Right lobe of liver (tissue), 6 donors: ENCODE measurements around the gene MBTPS2. TPM values are rescaled to one million over a fixed set of nuclear protein-coding genes. Genes with fewer than 3 reads are reported as not detected.
"Not testable (repeated sequence)": the region's sequence is repeated elsewhere in the genome, so short reads cannot be mapped to it uniquely, and the experiment has no call there.

Experiments
- ATAC-seq, 4 donors: fragments of 200-7000 bp; cut with Tn5 transposase; one replicate each; pipeline ENCODE4 v1.9.1; 2020; ENCODE audit warnings: mild to moderate bottlenecking in 4 of 4, moderate library complexity in 4 of 4
- DNase-seq, 3 donors: peaks; one replicate each; pipeline ENCODE4 v3.0.0-alpha.2; 2020
- H3K27ac ChIP-seq, 3 donors: fragments of 200-600 bp; one replicate each; pipeline ENCODE4 v1.8.0; 2022
- H3K27me3 ChIP-seq, 2 donors: fragments of 200-600 bp; one replicate each; pipeline ENCODE4 v1.8.0; 2022
- H3K36me3 ChIP-seq, 4 donors: fragments of 200-600 bp; sonication (generic) in 1 of 4; one replicate each; pipeline versions ENCODE4 v1.5.1 to v1.8.0; 2017 to 2022; ENCODE audit warnings: control low read depth in 1 of 4
- H3K4me1 ChIP-seq, 4 donors: fragments of 200-600 bp; sonication (generic) in 1 of 4; one replicate each; pipeline versions ENCODE4 v1.5.1 to v1.8.0; 2017 to 2022; ENCODE audit warnings: control low read depth in 1 of 4
- H3K4me3 ChIP-seq, 3 donors: fragments of 200-600 bp; one replicate each; pipeline ENCODE4 v1.8.0; 2022
- H3K9me3 ChIP-seq, 4 donors: fragments of 200-600 bp; sonication (generic) in 1 of 4; one replicate each; pipeline versions ENCODE4 v1.5.1 to v1.8.0; 2017 to 2022; ENCODE audit warnings: control low read depth in 1 of 4
- POLR2A ChIP-seq: fragments of 450-650 bp; IDR thresholded peaks from one replicate; pipeline ENCODE4 v1.6.1; 2017; ENCODE audit warnings: antibody characterized with exemption, mild to moderate bottlenecking
- WGBS: methylation state at CpG from one replicate; pipeline ENCODE4 v1.1.6; 2018; ENCODE audit warnings: low coverage, low lambda C conversion rate; ENCODE audit not compliant: insufficient coverage; ENCODE audit errors: missing lambda C conversion rate; 5-methylcytosine and 5-hydroxymethylcytosine counted together
- intact Hi-C, 2 donors: fragments of 100-400 bp; cut with DNase I; formaldehyde crosslinking; loops; one replicate each; pipeline versions ENCODE4 v1.11.2 to v1.14.1; 2022
- total RNA-seq, 6 experiments: library from RNA; depleted of rRNA in 2 of 6; stranded (reverse); fragments of >200 nt in 2 of 6; fragmentation: NEBNext Ultra II Directional in 3 of 6; extraction: Animal tissue kit (Norgen Biotek cat#: 25700) in 3 of 6; gene quantifications; one replicate each; pipeline versions ENCODE4 v1.1.0 to v1.2.4, GENCODE V29; 2016 to 2023
- TF ChIP-seq, protein P1 (sequence below), 4 donors: fragments of 200-600 bp in 3 of 4; fragments of 450-650 bp in 1 of 4; IDR thresholded peaks; one replicate each; pipeline versions ENCODE4 v1.5.1 to v1.8.0; 2016 to 2022; ENCODE audit warnings: antibody characterized with exemption in 4 of 4, mild to moderate bottlenecking in 2 of 4
- donor health status: DM: no; HTN: yes; CAD: no.
- donor health status: DM: no; HTN: no; CAD: no.
- donor health status: DM: no; HTN: no; CAD: no.
- donor health status: DM: no; HTN: yes; CAD: no.
- donor health status: DM: no; HTN: yes; CAD: no.

Gene MBTPS2
- total RNA-seq, 6 experiments from 2014 or later = 10.0 to 13.6 (median 11.0) TPM

DNA sequence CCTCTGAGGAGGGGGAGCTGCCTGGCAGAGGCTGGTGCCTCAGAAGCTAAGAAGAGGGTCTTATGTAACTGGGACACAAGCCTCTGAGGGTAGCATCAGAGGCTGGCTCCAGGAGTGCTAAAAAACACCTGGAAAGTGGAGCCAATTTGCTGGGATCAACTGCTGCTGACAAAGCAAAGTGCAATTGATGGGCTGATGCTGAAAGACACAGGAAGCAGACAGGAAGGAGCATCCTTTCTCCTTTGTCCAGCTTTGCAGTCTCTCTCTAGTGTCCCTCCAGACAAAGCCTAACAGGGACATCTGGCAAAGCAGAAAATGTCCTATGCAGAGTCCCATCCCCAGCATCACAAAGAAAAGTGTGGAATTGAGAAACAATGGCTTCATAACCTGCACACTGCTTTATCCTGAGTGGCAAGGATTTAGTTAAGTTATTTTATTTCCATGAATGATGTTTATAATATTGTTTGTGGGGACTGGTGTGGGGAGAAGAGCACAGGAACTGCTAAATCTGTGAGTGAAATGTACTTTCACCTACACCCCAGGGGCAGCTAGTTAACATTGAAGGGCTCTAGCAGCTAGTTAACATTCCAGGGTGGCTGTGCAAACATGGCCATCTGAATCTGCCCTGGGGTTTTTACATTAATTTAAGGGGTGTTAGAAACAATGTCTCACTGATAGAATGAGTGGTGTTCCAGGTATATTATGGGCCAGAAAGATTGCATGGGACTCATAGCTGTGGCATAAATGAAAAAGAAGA, 25.6 kb upstream of the MBTPS2 start:
- DNase-seq = no peak
- intact Hi-C loops = no loop called here
- Histone ChIP-seq H3K4me1 (no peaks in the 10 kb centered on the region), H3K27ac (no peak overlapping the region), H3K36me3 (no peaks in the 10 kb centered on the region), H3K9me3 (no peaks in the 10 kb centered on the region), H3K4me3 (no peak overlapping the region), H3K27me3 (no peaks in the 10 kb centered on the region)
- no peak for ATAC-seq
- no peak for TF ChIP-seq POLR2A
- TF ChIP-seq, protein P1, sequence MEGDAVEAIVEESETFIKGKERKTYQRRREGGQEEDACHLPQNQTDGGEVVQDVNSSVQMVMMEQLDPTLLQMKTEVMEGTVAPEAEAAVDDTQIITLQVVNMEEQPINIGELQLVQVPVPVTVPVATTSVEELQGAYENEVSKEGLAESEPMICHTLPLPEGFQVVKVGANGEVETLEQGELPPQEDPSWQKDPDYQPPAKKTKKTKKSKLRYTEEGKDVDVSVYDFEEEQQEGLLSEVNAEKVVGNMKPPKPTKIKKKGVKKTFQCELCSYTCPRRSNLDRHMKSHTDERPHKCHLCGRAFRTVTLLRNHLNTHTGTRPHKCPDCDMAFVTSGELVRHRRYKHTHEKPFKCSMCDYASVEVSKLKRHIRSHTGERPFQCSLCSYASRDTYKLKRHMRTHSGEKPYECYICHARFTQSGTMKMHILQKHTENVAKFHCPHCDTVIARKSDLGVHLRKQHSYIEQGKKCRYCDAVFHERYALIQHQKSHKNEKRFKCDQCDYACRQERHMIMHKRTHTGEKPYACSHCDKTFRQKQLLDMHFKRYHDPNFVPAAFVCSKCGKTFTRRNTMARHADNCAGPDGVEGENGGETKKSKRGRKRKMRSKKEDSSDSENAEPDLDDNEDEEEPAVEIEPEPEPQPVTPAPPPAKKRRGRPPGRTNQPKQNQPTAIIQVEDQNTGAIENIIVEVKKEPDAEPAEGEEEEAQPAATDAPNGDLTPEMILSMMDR (IDR thresholded peaks at IDR 0.05) = no peak

DNA sequence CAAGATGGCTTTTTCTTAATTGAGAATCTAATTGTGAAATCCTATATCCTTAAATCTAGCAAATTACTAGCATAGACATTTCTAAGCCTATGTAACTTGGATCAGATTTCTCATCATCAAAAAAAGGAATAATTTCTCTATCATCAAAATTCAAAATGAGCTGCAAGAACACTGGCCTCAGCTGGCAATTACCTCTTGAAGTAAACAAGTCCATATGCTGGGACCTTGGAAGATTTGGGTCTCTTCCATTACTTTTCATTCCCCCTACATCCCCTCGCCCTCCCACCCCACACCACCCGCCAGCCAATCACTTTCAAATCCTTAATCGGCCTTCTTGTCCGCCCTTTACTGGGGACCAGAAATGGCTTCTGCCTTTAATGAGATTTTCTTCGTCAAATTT, 23.3 kb upstream of the MBTPS2 start:
- Histone ChIP-seq H3K36me3 (no peaks in the 10 kb centered on the region), H3K27ac (no peak overlapping the region), H3K27me3 (no peaks in the 10 kb centered on the region), H3K4me1 (no peaks in the 10 kb centered on the region), H3K4me3 (no peak overlapping the region), H3K9me3 (no peaks in the 10 kb centered on the region)
- intact Hi-C loops = no loop called here
- DNase-seq (no peak), ATAC-seq (no peak)
- WGBS = 50% methylated on average over 5 of the region's 5 CpGs
- TF ChIP-seq POLR2A = no peak
- TF ChIP-seq, protein P1 (IDR thresholded peaks at IDR 0.05) = no peak

DNA sequence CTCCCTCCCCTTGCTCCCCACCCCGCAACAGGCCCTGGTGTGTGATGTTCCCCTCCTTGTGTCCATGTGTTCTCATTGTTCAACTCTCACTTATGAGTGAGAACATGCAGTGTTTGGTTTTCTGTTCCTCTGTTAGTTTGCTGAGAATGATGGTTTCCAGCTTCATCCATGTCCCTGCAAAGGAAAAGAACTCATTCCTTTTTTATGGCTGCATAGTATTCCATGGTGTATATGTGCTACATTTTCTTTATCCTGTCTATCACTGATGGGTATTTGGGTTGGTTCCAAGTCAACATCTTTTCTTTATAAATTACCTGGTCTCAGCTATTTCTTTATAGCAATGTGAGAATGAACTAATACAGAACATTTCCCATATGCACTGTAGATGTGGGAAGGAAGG, 19.2 kb upstream of the MBTPS2 start:
- H3K4me1 ChIP-seq, H3K27me3 ChIP-seq, H3K36me3 ChIP-seq, H3K27ac ChIP-seq, H3K4me3 ChIP-seq, intact Hi-C loops, ATAC-seq, DNase-seq, H3K9me3 ChIP-seq: not testable (repeated sequence)
- WGBS = 86% methylated on average over 1 of the region's 1 CpG

DNA sequence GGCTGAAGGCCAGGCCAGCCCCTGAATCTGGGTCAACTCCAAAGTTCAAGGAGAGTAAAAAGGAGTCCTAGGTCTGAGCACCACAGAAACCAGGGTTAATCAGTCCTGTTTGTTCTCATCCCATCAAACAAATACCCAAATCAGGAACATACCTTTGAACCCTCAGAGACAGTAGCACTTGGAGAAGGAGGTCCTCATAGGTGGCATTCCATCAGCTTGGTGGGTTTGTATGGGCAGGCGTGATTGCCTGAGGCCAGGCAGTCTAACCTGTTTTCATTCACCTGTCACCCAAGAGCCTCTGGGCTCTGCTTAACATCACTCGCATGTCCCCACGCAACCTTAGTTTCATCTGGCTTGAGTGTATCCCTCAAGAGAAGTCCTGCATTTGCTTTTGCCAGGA, 17.5 kb upstream of the MBTPS2 start:
- intact Hi-C loops = no loop called here
- Histone ChIP-seq H3K9me3 (no peaks in the 10 kb centered on the region), H3K36me3 (no peaks in the 10 kb centered on the region), H3K4me1 (no peaks in the 10 kb centered on the region), H3K27ac (no peak overlapping the region), H3K27me3 (no peaks in the 10 kb centered on the region), H3K4me3 (no peak overlapping the region)
- TF ChIP-seq POLR2A = no peak
- TF ChIP-seq, protein P1 (IDR thresholded peaks at IDR 0.05) = no peak
- 83% methylated on average over 3 of the region's 3 CpGs for WGBS
- DNase-seq (no peak), ATAC-seq (no peak)

DNA sequence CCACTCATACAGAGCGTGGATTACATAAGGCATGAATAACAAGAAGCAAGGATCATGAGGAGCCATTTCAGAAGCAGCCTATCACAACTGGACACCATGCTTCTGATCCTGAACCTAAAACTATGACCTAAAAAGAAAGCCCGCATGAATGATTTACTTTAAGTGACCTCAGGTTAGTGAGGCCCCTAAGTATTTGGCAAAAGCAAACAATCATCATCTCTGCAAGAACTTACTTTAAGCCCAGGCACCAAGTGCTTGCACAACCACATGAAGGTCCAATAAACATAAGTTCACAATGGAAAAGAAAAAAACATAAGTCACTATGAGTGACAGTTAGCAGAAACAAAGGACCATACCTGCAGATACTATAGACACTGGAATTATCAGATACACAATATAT, 7.9 kb upstream of the MBTPS2 start:
- WGBS = 14% methylated on average over 2 of the region's 2 CpGs
- TF ChIP-seq, protein P1 (IDR thresholded peaks at IDR 0.05) = no peak
- Histone ChIP-seq H3K4me1 (no peaks in the 10 kb centered on the region), H3K36me3 (no peaks in the 10 kb centered on the region), H3K4me3 (no peak overlapping the region), H3K27ac (no peak overlapping the region), H3K9me3 (no peaks in the 10 kb centered on the region), H3K27me3 (no peaks in the 10 kb centered on the region)
- intact Hi-C loops = no loop called here
- DNase-seq (no peak), ATAC-seq (no peak)
